ENCODE results near the gene FNBP1L. TPM values are rescaled to one million over a fixed set of nuclear protein-coding genes. Genes with fewer than 3 reads are reported as not detected.

FNBP1L gene
- total and polyA plus RNA-seq, 2 experiments from 2014 or later: 56.3 to 132 TPM

- Mint-ChIP-seq H3K36me3 (ENCODE audit: low read depth) (peaks cover 9% of the 10 kb centered on the region), H3K9me3 (no peaks in the 10 kb centered on the region), H3K27me3 (ENCODE audit: insufficient read depth, low read depth, poor library complexity) (peaks cover 6% of the 10 kb centered on the region), H3K27ac (no peak overlapping the region; the same call in 1 of the 2 replicates), H3K4me1 (peaks cover 20% of the 10 kb centered on the region), H3K4me3 (no peak overlapping the region)
- no peaks in the 10 kb centered on the region; the same call in 1 of the 2 replicates for H3K36me3 ChIP-seq (ENCODE audit: insufficient read depth)
- no peak for TF ChIP-seq ZNF331 (CRISPR knock-in tag; IDR thresholded peaks at IDR 0.05; ENCODE audit: low read depth)
- TF ChIP-seq ZNF114 (CRISPR knock-in tag; IDR thresholded peaks at IDR 0.05): no peak
- TF ChIP-seq REST (IDR thresholded peaks at IDR 0.05; ENCODE audit: unreplicated experiment): no peak
- TF ChIP-seq ZNF462 (CRISPR knock-in tag; IDR thresholded peaks at IDR 0.05): no peak
- TF ChIP-seq NANOG (IDR thresholded peaks at IDR 0.05; ENCODE audit: borderline replicate concordance): no peak
- no peak for TF ChIP-seq STAT1 (IDR thresholded peaks at IDR 0.05; ENCODE audit: unreplicated experiment)
- no peak for TF ChIP-seq EZH2phosphoT487 (IDR thresholded peaks at IDR 0.05; ENCODE audit: unreplicated experiment)
- no peak for TF ChIP-seq CTCF (conservative IDR thresholded peaks at IDR 0.05; ENCODE audit: low read depth in 2 of 2)
- no peak for TF ChIP-seq POLR2AphosphoS5 (IDR thresholded peaks at IDR 0.05; ENCODE audit: low read depth)
- no peak for TF ChIP-seq EZH2 (IDR thresholded peaks at IDR 0.05; ENCODE audit: low read depth, unreplicated experiment)
- no peak for TF ChIP-seq JUNB (IDR thresholded peaks at IDR 0.05; ENCODE audit: unreplicated experiment)
- no peak for TF ChIP-seq ETS1 (IDR thresholded peaks at IDR 0.05)
- TF ChIP-seq CREB1 (CRISPR knock-in tag; IDR thresholded peaks at IDR 0.05; ENCODE audit: low read depth): no peak
- H3F3A ChIP-seq (replicated peaks; ENCODE audit: low read depth): no peaks in the 10 kb centered on the region
- H2AFZ ChIP-seq: no peak overlapping the region
- H3K4me1 ChIP-seq (ENCODE audit: insufficient read depth): peaks cover 18% of the 10 kb centered on the region
- H3K79me2 ChIP-seq (replicated peaks; ENCODE audit: insufficient read depth): no peaks in the 10 kb centered on the region
- DNase-seq (ENCODE audit: low spot score) (no peak), ATAC-seq (no peak)
- no peaks in the 10 kb centered on the region for H3K9me2 ChIP-seq (ENCODE audit: insufficient read depth)
- H3K27ac ChIP-seq (ENCODE audit: low read depth): no peak overlapping the region
- H3K27me3 ChIP-seq (ENCODE audit: insufficient read depth): no peaks in the 10 kb centered on the region
- H4K20me1 ChIP-seq (replicated peaks; ENCODE audit: insufficient read depth): 0 out of 2 replicates have a peak, but pooled peaks cover 5% of the 10 kb centered on the region
- H3K4me3 ChIP-seq: no peak overlapping the region
- no peak overlapping the region for H3K4me2 ChIP-seq
Measured at GRCh38 chr1:93574511-93574910, 126.6 kb downstream of the FNBP1L start.
